Measurements from ENCODE around the gene IL20RA. TPM values are rescaled to one million over a fixed set of nuclear protein-coding genes. Genes with fewer than 3 reads are reported as not detected.

Gene IL20RA
- total RNA-seq, 4 donors from 2014 or later: 1.1 to 4.6 (median 1.4) TPM

DNA sequence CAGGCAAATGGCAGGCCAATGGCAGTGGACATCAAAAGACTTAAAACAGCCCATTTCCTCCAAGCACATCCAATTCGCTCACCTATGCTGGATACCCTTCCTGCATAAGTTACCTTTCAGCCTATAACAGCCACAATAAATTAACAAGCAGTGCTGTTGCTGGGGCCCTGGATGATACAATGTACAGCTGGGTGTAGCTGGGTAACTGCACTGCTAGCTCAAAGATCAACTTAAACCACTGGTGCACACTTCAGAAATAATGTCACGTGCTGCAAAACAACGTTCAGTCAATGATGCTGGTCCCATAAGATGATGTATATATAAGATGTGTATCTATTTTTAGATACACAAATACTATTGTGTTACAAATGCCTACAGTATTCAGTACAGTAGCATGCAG is 13.6 kb downstream of the IL20RA start:
- DNase-seq (ENCODE audit: low spot score) (no peak), ATAC-seq (ENCODE audit: low FRiP score) (no peak)
- TF ChIP-seq, protein P1, sequence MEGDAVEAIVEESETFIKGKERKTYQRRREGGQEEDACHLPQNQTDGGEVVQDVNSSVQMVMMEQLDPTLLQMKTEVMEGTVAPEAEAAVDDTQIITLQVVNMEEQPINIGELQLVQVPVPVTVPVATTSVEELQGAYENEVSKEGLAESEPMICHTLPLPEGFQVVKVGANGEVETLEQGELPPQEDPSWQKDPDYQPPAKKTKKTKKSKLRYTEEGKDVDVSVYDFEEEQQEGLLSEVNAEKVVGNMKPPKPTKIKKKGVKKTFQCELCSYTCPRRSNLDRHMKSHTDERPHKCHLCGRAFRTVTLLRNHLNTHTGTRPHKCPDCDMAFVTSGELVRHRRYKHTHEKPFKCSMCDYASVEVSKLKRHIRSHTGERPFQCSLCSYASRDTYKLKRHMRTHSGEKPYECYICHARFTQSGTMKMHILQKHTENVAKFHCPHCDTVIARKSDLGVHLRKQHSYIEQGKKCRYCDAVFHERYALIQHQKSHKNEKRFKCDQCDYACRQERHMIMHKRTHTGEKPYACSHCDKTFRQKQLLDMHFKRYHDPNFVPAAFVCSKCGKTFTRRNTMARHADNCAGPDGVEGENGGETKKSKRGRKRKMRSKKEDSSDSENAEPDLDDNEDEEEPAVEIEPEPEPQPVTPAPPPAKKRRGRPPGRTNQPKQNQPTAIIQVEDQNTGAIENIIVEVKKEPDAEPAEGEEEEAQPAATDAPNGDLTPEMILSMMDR (IDR thresholded peaks at IDR 0.05): no peak

DNA sequence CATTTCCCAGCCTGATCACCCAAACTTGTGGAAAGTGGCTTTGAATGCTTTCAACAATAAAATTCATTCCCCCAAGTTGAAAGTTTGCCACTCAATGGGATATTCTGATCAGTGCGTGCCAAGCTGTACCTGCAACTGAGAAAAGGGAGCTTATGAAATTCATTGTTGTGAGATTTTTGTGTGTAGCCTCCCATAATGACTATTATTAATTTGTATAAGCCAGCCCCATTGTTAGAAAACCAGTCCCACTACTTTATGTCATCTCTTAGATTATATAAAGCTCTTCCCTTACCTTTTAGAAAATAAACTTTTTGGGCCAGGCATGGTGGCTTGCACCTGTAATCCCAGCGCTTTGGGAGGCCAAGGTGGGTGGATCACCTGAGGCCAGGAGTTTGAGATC is 15.9 kb downstream of the IL20RA start:
- ATAC-seq (ENCODE audit: low FRiP score): no peak
- no peak for DNase-seq (ENCODE audit: low spot score)
- TF ChIP-seq, protein P1 (IDR thresholded peaks at IDR 0.05): no peak

DNA sequence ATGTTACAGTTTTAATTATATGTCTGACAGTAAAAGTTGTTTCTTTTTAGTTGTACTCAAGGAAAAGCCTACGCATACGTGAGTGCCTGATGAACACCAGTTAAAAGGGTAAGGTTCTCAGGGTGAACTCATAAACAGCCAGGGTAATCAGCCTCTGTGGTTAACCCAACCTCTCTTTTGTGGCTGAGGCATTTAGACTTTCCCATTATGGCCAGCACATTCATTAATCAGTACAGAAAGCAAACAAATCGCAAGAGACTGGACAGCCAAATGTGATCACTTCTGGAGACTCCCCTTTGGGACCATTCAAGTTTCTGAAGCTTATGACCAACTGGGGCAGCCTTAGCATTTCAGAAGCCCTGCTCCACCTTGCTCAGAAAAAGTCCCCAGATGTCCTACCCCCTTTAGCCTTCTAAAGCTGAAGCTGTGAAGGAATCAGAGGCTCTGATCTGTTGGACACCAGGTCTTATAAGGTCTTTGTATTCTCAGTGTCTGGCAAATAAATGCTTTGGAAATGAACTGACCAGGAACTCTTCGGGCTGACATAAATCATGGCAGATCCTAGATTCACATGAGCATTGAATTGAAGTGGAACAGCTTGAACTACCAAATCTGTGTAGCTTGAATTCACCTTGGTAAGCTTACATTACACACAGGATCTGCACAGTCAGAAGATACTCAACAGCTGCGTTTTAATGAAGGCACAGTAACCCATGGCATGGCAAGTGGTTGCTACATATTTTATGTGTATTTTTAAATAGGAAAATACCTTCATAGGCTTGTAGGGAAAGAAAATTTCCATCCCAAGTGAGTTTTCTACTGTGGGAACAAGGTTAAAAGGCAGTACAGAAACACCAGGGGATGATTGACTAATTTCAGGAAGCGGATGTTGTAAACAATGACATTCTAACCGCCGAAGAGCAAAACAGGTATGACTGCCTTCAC is 18.7 kb downstream of the IL20RA start:
- TF ChIP-seq, protein P1 (IDR thresholded peaks at IDR 0.05): no peak
- DNase-seq (ENCODE audit: low spot score): no peak
- no peak for ATAC-seq (ENCODE audit: low FRiP score)

DNA sequence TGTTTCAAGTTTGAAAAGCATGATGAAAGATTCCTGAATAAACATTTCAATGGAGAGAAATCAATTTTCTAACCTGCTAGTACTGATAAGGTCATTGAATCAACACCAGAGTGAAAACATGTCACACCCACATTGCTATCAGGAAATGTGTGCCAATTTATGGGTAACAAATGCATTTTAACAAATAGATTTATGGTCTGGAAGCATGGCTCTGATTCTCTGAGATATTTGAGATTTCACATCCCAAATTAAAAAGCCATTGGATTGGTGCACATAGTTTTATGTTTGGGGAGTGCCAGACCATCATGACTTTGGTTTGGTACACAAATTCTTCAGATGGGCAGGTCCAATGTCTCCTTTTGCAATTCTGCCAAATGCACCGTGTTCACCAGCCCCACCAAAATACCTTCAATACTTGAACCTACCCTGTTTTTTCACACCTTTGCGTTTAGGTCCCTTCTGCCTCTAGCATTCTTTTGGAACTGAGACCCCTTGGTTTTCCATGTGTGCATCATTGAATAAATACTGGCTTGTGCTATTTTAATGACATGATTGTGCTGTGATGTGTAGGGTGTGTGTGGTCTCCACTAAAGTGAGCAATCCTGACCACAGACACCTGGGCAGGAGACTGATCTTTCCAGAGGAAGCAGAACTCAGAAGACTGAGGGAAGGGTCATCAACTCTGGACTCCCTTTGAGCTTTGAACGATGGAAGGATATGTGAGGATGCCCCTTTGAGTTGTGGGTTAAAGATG is 20.4 kb downstream of the IL20RA start:
- ATAC-seq (ENCODE audit: low FRiP score) (no peak), DNase-seq (ENCODE audit: low spot score) (no peak)
- TF ChIP-seq, protein P1 (IDR thresholded peaks at IDR 0.05): no peak

DNA sequence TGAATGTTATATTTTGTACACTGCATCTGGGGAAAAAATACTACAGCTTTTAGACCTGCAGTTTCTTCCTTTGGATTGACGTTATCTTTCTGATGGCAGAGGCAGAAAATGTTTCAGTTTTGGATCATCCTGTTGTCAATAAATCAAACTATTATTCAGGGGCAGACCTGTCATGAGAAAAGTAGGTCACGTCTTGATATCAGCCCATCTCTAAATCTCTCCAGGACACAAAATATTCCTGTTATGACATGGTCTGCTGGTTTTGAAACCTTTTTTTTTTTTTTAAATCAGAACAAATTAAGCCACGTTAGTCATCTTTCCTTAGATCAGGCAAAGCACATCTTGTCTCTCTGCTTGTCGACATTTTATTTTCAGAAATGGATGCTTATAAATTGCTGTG is 24.0 kb downstream of the IL20RA start:
- ATAC-seq (ENCODE audit: low FRiP score) (no peak), DNase-seq (ENCODE audit: low spot score) (no peak)
- TF ChIP-seq, protein P1 (IDR thresholded peaks at IDR 0.05): no peak

DNA sequence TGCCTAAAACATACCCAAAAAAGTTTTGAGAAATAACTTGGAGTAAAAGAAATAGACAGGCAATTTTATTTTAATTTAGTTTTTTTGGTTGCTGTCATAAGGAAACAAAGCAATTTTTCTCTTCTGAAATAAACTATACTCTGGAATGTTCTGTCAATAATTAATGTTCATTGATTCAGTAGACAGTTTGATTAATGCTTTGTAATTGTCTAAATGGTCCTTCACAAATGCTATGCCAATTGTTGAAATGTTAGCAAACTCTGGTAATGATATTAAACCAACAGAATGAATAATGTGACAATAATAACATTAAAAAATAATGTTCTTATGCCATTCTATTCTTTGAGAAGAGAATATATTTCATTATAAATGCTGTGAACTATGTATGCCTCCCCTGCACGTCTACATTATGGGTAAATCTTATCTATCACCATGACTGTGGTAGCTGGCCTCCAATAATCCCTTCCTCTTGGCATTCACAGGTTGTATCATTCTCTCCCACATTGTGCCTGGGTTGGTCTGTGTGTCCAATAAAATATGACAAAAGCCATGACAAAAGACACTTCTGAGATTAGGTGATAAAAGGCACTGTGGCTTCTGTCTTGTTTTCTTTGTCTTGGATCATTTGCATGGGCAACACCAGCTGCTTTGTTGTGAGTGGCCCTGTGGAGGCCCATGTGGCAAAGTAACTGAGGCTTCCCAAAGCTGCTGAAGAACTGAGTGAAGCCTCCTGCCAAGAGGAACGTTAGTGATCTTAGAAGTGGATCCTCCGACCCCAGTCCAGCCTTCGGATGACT is 25.1 kb downstream of the IL20RA start:
- ATAC-seq (ENCODE audit: low FRiP score): no peak
- TF ChIP-seq, protein P1 (IDR thresholded peaks at IDR 0.05): no peak

More for the DNA sequence above, 25.1 kb downstream of the IL20RA start:
- DNase-seq (ENCODE audit: low spot score): no peak

All from omental fat pad (tissue), 4 donors.